ACC112 (cell line): Measurements from ENCODE around the gene MAGI1.
"Not testable (repeated sequence)": the region's sequence is repeated elsewhere in the genome, so short reads cannot be mapped to it uniquely, and the experiment has no call there.

Experiments
- H2AFZ ChIP-seq: fragments of 200-600 bp; sonication (generic); one replicate; pipeline ENCODE4 v1.6.0; 2017; ENCODE audit warnings: antibody characterized with exemption, low read length; ENCODE audit not compliant: unreplicated experiment
- H3K27ac ChIP-seq: fragments of 200-600 bp; sonication (generic); 2 replicates; pipeline ENCODE4 v1.5.1; 2014; ENCODE audit warnings: low read depth, mild to moderate bottlenecking, antibody characterized with exemption, low read length, moderate library complexity
- H3K27me3 ChIP-seq: fragments of 200-600 bp; sonication (generic); 2 replicates; pipeline ENCODE4 v1.6.1; 2014; ENCODE audit warnings: mild to moderate bottlenecking, antibody characterized with exemption, low read length, moderate library complexity, mixed read lengths; ENCODE audit not compliant: insufficient read depth
- H3K36me3 ChIP-seq: fragments of 200-600 bp; sonication (generic); 2 replicates; pipeline ENCODE4 v1.6.1; 2016; ENCODE audit warnings: mild to moderate bottlenecking, antibody characterized with exemption, low read length, moderate library complexity, mixed read lengths; ENCODE audit not compliant: insufficient read depth
- H3K4me1 ChIP-seq: fragments of 200-600 bp; sonication (generic); one replicate; pipeline ENCODE4 v1.6.1; 2016; ENCODE audit warnings: low read length, mixed read lengths; ENCODE audit not compliant: insufficient read depth, unreplicated experiment, control insufficient read depth
- H3K4me3 ChIP-seq: fragments of 200-600 bp; sonication (generic); 2 replicates; pipeline ENCODE4 v1.5.1; 2014; ENCODE audit warnings: mild to moderate bottlenecking, low read depth, low read length
- H3K79me2 ChIP-seq: fragments of 200-600 bp; sonication (generic); one replicate; pipeline ENCODE4 v1.6.0; 2016; ENCODE audit warnings: low read length; ENCODE audit not compliant: control insufficient read depth, unreplicated experiment, insufficient read depth

The MAGI1 gene

DNA sequence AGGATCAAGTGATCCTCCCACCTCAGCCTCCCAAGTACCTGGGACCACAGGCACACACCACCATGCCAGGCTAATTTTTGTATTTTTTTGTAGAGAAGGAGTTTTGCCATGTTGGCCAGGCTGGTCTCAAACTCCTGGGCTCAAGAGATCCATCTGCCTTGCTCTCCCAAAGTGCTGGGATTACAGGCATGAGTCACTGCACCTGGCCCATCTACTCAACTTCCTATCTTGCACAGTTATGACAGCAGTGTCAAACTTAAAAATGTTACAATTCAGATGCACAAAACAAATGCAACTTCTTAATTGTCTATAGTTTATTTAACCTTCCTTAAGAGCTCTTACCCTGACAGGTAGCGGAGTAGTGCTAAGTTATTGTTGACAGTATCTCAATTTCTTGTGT is 319.1 kb downstream of the MAGI1 start:
- not testable (repeated sequence) for H3K36me3 ChIP-seq, H2AFZ ChIP-seq, H3K79me2 ChIP-seq, H3K27ac ChIP-seq, H3K4me1 ChIP-seq, H3K27me3 ChIP-seq, H3K4me3 ChIP-seq

DNA sequence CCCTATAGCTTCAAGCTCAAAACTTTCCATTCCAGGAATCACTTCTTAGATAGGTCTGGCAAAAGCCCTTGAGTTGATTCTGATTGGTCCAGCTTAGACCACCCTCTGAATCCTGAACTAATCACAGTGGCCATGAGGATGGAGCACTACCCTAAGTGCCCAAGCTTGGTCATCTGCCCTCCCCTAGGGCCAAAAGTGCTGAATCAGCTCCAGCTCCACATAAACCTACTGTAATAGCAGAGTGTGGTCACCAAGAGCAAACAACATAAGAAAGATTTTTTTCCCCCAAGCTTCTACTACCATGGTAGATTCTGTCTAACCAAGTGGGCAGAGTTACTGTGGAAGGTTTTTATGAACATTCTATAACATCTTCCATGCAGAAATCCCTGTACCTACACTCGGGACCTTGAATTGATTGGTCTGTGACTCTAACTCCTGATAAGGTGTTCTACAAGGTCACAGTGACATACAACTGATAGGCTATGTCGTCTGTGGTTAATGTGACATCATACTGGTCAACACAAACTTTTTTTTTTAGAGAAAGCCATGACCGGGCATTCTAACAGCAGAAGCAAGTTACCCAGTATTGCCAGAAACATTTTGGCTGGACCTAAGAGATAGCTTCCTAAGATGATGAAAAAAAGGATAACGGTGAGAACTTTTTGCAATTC is 320.9 kb downstream of the MAGI1 start:
- no peaks in the 10 kb centered on the region for H3K79me2 ChIP-seq
- no peaks in the 10 kb centered on the region for H3K27me3 ChIP-seq
- H3K4me1 ChIP-seq, result peaks cover 4% of the 10 kb centered on the region
- H3K27ac ChIP-seq, result no peak overlapping the region
- H2AFZ ChIP-seq, result no peak overlapping the region
- no peak overlapping the region for H3K4me3 ChIP-seq
- H3K36me3 ChIP-seq, result no peaks in the 10 kb centered on the region

DNA sequence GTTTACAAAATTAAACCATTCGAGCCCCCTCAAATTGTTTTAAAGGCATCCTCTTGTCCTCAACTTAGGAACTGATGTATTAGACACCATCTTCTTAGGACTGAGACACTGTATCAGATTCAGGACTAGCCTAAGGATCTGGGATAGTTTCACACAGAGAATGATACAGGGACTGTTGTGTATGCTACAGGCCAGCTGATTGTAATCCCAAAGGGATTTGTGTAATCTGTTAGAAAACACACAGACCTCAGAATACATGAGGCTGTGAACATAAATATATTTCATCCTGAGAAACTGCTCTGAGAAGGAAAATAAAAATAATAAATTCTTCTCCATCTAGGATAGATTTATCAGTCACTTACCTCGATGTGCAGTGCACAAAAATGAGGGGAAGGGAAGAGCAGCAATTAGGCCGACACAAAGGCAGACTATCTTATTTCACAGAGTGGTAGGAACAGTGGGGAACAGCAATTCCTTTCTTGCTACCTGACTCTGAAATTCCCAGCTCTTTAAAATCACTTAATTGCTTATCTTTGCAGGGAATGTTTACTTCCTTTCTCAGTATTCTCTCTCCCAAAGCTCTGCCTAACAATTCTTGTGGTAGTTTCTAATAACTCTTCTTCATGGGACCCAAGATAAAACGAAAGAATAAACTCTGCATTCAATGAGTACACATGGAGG is 322.5 kb downstream of the MAGI1 start:
- Histone ChIP-seq H3K27me3 (no peaks in the 10 kb centered on the region), H3K79me2 (no peaks in the 10 kb centered on the region), H3K27ac (no peak overlapping the region), H3K4me3 (no peak overlapping the region), H3K36me3 (no peaks in the 10 kb centered on the region), H3K4me1 (peaks cover 4% of the 10 kb centered on the region), H2AFZ (no peak overlapping the region)

DNA sequence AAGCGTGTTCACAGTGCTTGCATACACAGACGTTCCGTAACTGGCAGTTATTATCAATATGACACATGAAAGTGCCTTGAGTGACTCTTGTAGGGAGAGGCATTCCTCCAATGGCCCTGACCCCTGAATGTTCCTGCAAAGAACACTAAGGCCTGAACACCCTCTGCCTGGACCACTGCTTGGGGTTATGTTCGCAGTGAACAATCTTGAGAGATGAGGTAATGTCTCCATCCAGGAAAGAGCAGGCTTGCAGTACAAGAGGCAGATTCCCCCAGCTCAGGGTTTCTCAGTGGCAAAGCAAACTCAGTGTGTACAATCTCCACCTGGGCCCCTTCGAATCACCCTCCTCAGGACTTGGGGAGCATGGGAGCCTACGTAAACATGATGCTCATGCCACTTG is 324.6 kb downstream of the MAGI1 start:
- Histone ChIP-seq H3K4me3 (no peak overlapping the region), H3K27me3 (no peaks in the 10 kb centered on the region), H3K79me2 (no peaks in the 10 kb centered on the region), H3K27ac (no peak overlapping the region), H3K4me1 (no peaks in the 10 kb centered on the region), H3K36me3 (no peaks in the 10 kb centered on the region), H2AFZ (no peak overlapping the region)

DNA sequence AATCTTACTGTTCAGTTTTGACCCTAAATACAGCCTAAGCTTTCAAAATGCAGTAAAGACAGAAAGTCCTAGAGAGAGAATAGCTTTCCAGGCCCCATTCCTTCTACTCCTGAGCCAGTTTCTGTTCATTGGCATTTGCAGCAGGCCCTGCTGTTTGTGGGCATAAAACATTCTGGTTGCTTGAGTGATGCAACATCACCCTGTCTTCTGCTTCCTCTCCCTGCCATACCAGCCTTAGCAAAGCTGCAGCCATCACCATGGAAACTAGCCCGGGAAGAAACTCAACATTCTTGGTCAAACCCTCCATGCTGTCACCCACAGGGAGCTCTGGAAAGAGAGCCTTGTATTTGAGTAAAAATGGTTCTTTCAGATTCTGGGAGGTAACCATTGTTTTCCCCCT is 325.7 kb downstream of the MAGI1 start:
- Histone ChIP-seq H3K4me1 (no peaks in the 10 kb centered on the region), H3K27me3 (no peaks in the 10 kb centered on the region), H3K4me3 (no peak overlapping the region), H2AFZ (no peak overlapping the region), H3K79me2 (no peaks in the 10 kb centered on the region), H3K27ac (no peak overlapping the region), H3K36me3 (no peaks in the 10 kb centered on the region)

DNA sequence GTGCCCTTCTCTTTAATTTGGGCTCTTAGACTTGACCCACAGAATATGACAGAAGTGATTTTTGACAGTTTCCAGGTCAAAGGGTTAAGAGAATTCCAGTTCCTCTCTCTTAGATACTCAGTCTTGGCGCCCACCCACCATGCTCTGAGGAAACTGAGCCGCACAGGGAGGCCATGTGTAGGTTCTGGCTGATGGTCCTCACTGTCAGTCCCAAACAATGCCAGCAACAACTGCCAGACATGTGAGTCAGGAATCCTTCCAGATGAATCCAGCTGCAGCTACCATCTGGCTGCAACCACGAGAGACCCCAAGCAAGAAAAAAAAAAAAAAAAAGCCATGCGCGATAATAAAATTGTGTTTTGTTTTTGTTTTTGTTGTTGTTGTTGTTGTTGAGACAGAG is 326.6 kb downstream of the MAGI1 start:
- Histone ChIP-seq H3K4me1 (no peaks in the 10 kb centered on the region), H3K79me2 (no peaks in the 10 kb centered on the region), H3K27me3 (no peaks in the 10 kb centered on the region), H3K27ac (no peak overlapping the region), H3K4me3 (no peak overlapping the region), H2AFZ (no peak overlapping the region), H3K36me3 (no peaks in the 10 kb centered on the region)

DNA sequence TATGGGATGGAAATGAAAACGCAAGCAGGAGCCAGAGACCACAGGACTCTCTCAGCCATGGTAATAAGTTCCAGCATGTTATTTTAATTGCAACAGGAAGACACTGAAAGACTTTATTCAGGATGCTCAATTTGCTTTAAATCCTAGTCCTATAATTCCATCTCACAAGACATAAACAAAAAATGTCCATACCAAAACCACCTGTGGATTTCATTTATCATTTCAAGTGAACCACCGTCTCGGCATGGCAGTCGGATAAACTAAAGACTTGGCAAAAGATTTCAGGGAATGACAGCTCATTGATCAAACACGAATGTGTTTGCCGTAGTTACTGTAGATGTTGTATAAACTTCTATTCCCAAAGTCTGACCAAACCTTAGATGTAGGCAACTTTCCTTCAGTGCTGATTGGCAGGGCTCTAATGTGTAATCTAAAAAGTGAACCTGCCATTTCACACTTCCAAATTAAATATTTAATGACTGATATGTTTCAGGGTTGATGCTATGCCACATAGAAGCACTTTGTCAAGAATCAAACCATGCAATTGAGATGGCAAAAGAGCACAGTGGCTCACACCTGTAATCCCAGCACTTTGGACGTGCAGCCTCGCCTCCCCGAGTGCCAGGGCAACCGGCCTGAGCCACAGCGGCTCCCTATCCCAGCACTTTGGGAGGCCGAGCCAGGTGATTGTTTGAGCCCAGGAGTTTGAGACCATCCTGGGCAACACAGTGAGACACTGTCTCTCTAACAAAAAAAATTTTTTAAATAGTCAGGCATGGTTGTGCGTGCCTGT is 331.7 kb downstream of the MAGI1 start:
- Histone ChIP-seq H3K4me3 (no peak overlapping the region), H3K27ac (no peak overlapping the region), H3K27me3 (no peaks in the 10 kb centered on the region), H3K4me1 (no peaks in the 10 kb centered on the region), H3K79me2 (no peaks in the 10 kb centered on the region), H3K36me3 (no peaks in the 10 kb centered on the region), H2AFZ (no peak overlapping the region)

DNA sequence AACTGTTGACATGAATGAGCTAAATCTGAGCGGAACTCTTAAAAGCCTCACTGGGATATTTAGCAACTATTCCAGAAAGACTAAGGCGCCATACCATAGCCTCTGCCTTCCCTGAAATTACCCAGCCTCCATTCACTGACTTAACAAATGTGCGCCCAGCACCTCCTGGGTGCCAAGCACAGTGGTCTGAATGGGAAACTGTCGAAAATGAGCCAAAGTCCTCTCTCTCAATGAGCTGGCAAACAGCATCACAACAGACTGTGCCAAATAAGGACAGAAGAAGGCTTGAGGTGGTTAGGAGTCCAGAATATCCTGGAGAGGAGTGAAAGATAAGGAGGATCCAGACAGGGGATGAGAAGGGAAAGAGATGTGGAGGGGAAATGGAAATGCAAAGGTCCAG is 332.4 kb downstream of the MAGI1 start:
- H3K36me3 ChIP-seq, result no peaks in the 10 kb centered on the region
- H3K27me3 ChIP-seq, result no peaks in the 10 kb centered on the region
- no peak overlapping the region for H2AFZ ChIP-seq

DNA sequence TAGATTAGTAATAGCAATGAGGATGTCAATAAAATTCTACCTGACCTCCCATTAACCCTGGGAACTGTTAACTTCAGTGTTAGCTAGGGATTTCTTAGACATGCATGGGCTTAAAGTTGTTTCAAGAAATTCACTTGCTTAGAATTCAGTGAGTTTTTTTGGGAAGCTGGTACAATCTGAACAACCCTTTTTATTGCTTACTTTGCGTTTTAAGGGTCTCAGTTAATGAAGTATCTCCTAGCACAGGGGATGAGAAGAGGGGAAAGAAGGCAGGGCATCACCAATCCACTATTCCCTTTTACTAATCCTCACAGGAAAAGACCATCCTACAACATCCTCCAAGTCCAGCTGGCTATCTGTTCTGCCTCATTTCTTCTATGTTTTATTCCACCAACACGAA is 334.9 kb downstream of the MAGI1 start:
- H3K4me1 ChIP-seq, result no peaks in the 10 kb centered on the region
- no peaks in the 10 kb centered on the region for H3K36me3 ChIP-seq

More for the DNA sequence above, 332.4 kb downstream of the MAGI1 start:
- Histone ChIP-seq H3K4me3 (no peak overlapping the region), H3K27ac (no peak overlapping the region), H3K79me2 (no peaks in the 10 kb centered on the region), H3K4me1 (no peaks in the 10 kb centered on the region)

DNA sequence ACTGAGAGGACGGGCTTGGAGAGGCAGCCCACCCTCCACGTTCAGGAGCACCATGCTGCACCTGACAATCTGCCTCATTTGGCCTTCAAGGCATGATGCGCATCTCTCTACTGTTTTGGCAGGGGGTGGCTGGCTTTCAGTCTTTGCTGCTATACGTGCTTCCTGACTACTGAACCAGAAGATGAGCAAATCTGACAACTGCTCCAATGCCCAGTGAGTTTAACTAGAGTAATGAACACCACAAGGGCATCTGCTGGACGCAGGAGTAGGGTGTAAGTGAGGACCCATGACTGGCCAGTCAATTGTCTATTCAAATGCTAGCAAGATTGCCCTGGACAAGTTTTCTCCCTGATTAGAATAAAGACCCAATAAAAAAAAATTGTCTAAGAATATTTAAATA is 335.7 kb downstream of the MAGI1 start:
- Histone ChIP-seq H3K4me1 (no peaks in the 10 kb centered on the region), H3K27ac (no peak overlapping the region), H3K36me3 (no peaks in the 10 kb centered on the region), H3K79me2 (no peaks in the 10 kb centered on the region), H3K4me3 (no peak overlapping the region), H2AFZ (no peak overlapping the region), H3K27me3 (no peaks in the 10 kb centered on the region)

More for the DNA sequence above, 334.9 kb downstream of the MAGI1 start:
- no peak overlapping the region for H2AFZ ChIP-seq
- H3K27ac ChIP-seq, result no peak overlapping the region
- H3K4me3 ChIP-seq, result no peak overlapping the region
- no peaks in the 10 kb centered on the region for H3K79me2 ChIP-seq
- H3K27me3 ChIP-seq, result no peaks in the 10 kb centered on the region

DNA sequence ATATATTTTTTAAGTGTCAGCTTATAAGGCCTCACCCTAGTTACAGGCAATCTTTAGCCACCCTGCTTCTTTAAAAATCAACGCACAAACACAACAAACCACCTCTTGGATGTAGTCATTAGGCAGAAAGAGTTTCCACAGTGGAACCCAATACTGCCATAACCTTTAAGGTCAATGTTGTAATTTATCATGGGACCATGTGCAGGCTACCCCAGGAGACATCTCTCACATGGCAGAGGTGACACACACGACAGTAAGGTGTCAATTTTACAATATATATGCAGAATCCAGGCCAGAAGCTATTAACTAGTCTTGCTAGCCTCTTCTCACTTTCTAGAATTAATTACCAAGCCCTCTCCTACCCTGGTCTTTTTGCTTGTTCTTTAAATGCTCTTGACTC is 336.5 kb downstream of the MAGI1 start:
- H3K36me3 ChIP-seq, result no peaks in the 10 kb centered on the region
- no peaks in the 10 kb centered on the region for H3K27me3 ChIP-seq
- H3K4me3 ChIP-seq, result no peak overlapping the region
- H3K4me1 ChIP-seq, result no peaks in the 10 kb centered on the region
- H3K27ac ChIP-seq, result no peak overlapping the region
- H2AFZ ChIP-seq, result no peak overlapping the region
- no peaks in the 10 kb centered on the region for H3K79me2 ChIP-seq
